ENCODE results near the gene VAV2. TPM values are rescaled to one million over a fixed set of nuclear protein-coding genes. Genes with fewer than 3 reads are reported as not detected.
"Not testable (repeated sequence)": the region's sequence is repeated elsewhere in the genome, so short reads cannot be mapped to it uniquely, and the experiment has no call there.

VAV2 gene
- total RNA-seq, 1 donor from 2014 or later, result 21.0 TPM

DNA sequence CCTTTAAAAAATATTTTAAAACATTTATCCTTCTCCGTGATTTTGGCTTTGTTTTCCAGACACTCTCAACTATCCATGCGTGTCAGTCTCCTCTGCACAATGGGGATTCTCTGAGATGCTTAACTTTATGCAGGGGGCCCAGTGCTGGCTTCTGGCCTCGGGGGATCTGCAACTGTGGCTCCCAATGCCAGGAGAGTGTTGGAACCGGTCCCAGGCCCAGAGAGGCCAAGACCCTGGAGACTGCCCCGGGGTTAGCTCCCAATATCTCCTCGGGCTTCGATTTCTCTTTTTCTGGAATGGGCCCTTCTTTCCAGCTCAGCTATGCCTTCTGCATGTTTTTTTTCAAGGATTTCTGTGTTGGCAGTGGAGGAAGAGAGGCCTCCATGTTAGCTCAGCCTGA, 233.9 kb downstream of the VAV2 start:
- DNase-seq (ENCODE audit: low read depth, low spot score), result no peak

DNA sequence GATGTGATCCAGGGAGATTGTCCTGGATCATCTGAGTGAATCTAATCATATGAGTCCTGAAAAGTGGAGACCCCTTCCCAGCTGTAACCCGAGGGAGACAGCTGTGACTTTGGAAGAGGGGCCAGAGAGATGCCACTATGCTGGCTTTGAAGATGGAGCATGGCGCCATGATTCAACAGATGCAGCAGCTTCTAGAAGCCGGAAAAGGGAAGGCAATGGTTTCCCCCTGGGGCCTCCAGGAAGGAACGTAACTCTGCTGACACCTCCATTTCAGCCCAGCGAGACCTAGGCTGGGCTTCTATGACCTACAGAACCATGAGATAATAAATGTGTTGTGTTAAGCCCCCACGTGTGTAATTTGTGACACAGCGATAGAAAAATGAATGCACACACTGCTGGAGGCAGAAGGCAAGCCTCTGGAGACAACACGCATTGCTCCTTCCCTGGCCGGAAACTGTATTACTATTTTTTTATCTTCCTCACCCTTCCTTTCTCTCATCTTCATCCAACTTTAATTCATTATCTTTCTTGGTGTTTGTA, 237.4 kb downstream of the VAV2 start:
- no peak for DNase-seq (ENCODE audit: low read depth, low spot score)

DNA sequence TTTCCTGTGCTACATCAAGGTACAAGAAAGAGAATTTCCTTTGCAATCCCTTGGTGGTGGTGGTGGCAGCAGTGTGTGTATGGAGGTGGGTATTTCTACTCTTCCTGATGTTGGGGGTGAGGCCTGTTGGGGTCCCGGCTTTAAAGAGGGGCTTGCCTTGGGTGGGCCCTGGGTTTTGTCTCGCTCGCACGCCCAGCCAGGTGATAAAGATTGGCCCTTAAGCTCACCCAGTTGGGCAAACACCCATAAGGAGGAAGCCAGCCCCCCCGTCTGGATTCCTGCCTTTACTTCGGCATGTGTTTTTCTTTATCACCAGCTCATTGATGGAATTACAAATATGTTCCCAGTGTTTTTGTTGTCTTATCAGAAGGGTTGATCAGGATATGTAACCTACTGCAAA, 237.9 kb downstream of the VAV2 start:
- no peak for DNase-seq (ENCODE audit: low read depth, low spot score)

DNA sequence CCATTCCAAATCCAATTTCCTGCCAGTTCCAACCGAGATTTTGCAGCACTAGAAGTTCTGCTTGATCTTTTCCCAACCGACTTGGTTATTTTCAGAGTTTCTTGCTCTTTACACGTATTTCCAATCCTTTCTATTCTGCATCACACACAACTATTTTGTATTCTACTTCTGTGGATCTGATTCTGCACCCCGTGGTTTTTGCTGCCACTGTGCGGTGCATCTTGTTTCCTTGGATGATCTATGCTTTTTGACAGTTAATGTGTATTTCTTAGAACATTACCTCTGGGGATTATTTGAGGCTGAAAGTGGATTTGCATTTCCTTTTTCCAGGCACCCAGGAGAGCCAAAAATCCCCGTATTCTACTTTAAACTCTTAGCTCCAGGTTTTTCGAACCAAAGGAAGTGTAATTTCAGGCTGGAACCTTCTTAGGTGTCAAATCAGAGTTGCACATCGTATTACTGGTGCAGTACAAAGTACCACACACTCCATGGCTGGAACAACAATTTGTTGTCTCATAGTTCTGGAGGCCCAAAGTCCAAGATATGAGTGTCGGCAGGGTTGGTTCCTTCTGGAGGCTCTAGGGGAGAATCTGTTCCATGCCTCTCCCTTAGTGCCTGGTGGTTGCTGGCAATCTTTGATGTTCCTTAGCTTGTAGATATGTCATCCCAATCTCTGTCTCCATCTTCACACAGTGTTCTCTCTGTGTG, 239.2 kb downstream of the VAV2 start:
- no peak for DNase-seq (ENCODE audit: low read depth, low spot score)

DNA sequence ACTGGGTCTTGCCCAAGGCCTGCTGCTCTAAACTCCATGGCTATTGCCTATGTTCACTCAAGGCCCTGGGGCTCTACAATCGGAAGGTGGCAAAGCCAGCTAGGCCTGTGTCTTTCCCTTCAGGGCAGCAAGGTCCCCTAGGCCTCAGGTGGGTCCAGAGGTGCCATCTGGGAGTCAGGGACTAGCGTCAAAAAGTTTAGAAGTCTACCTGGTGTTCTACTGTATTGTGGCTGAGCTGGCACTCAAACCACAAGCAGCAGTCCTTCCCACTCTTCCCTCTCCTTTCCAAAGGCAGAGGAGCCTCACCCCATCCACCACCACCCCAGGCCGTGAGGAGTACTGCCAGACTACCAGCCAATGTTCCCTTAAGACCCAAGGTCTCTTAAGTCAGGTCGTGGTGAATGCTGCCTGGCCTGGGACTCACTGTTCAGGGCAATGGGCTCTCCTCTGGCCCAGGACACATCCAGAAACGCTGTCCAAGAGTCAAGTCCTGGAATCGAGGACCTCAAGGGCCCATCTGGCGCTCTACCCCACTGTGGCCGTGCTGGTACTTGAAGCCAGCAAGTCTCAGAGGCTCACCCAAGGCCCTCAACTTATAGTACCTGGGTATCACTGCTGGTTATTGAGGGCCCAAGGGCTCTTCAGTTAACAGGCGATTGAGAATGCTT, 241.0 kb downstream of the VAV2 start:
- no peak for DNase-seq (ENCODE audit: low read depth, low spot score)

DNA sequence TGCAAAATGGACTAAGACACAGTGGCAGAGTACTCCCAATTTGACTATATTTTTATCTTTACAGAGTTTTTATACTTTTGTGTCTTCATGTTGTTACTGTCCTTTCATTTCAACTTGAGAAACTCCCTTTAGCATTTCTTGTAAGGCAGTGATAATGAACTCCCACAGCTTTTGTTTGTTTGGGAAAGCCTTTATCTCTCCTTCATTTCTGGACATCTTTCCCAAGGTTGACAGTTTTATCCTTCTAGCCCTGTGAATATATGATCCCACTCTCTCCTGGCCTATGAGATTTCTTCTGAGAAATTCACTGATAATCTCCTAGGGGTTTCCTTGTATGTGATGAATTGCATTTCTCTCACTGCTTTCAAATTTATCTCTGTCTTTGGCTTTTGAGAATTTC, 244.8 kb downstream of the VAV2 start:
- no peak for DNase-seq (ENCODE audit: low read depth, low spot score)

DNA sequence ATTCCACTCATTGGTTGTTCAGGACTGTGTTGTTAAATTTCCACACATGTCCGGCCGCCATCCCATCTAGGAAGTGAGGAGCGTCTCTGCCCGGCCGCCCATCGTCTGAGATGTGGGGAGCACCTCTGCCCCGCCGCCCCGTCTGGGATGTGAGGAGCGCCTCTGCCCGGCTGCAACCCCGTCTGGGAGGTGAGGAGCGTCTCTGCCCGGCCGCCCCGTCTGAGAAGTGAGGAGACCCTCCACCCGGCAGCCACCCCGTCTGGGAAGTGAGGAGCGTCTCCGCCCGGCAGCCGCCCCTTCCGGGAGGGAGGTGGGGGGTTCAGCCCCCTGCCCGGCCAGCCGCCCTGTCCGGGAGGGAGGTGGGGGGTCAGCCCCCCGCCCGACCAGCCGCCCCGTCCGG, 247.6 kb downstream of the VAV2 start:
- DNase-seq (ENCODE audit: low read depth, low spot score), result not testable (repeated sequence)

DNA sequence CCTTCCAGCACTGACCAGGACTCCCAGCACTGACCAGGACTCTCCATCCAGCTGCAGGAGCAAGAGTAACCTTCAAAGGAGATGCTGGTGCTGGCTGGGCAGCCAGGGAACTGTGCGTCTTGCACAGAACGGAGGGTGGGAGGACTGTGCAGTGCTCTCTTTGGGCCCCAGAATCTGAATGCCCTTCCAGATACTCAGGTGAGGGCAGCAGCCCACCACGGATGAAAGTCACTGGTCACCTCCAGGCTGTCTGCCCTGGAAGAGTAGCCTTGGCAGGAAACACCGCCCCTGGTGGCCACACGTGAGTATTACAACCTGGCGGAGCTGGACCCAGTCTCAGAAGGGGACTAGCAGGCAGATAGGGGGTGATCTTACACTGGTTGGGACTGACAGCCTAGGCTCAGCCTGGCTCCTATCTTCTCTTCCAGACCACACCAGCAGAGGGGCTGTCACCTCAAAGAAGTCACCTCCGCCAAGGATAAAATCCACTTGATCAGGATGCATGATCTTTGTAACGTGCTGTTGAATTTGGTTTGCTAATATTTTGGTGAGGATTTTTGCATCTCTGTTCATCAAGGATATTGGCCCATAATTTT, 249.2 kb downstream of the VAV2 start:
- no peak for DNase-seq (ENCODE audit: low read depth, low spot score)

DNA sequence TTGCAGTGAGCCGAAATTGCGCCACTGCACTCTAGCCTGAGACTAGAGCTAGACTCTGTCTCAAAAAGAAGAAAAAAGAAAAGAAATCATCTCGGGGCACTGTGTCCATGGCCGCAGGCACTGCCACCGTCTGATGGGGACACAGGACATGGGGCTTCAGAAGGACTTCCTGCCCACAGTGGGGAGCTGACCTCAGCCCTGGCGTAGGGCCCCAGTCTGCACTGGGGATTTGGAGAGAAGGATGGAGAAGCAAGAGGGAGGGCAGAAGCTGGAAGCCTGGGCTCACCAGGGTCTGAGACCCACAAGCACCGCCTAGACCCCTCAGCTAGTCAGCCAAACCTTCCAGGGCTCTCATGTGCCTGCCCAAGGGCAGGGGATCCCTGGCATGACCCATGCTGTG, 249.9 kb downstream of the VAV2 start:
- no peak for DNase-seq (ENCODE audit: low read depth, low spot score)

DNA sequence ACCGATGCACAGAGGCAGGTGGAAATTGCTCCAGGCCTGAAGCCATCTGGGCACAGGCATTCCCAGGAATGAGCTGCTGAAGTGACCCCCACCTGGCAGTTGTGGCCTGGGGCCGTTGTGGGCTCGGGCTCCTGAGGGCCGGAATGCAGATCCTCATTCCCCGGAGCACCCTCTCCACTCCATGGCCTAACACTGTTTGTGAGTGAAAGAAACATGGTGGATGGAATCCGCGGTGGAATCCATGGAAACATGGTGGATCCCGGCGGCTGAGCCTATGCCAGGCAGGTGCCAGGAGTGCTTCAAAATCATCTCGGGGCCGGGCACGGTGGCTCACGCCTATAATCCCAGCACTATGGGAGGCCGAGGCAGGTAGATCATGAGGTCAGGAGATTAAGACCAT, 250.4 kb downstream of the VAV2 start:
- DNase-seq (ENCODE audit: low read depth, low spot score), result no peak

DNA sequence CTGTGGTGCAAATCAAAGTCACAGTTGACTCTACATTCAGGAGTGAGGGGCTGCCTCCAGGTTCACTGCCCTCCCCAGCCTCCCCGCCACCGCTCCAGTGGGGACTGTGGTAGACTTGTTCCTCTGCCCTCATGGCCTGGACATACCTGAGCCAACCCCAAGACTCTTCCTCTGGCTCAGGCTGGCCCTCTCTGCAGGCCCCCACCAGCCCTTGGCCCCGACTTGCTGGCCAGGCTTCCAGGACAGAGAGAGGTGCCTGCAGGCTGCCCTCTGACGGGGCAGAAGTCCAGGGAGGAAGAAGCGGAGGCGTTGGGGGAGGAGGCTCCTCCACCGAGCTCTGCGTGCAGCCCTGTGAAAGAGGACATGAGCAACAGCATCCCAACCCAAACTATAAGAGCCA, 251.2 kb downstream of the VAV2 start:
- no peak for DNase-seq (ENCODE audit: low read depth, low spot score)

DNA sequence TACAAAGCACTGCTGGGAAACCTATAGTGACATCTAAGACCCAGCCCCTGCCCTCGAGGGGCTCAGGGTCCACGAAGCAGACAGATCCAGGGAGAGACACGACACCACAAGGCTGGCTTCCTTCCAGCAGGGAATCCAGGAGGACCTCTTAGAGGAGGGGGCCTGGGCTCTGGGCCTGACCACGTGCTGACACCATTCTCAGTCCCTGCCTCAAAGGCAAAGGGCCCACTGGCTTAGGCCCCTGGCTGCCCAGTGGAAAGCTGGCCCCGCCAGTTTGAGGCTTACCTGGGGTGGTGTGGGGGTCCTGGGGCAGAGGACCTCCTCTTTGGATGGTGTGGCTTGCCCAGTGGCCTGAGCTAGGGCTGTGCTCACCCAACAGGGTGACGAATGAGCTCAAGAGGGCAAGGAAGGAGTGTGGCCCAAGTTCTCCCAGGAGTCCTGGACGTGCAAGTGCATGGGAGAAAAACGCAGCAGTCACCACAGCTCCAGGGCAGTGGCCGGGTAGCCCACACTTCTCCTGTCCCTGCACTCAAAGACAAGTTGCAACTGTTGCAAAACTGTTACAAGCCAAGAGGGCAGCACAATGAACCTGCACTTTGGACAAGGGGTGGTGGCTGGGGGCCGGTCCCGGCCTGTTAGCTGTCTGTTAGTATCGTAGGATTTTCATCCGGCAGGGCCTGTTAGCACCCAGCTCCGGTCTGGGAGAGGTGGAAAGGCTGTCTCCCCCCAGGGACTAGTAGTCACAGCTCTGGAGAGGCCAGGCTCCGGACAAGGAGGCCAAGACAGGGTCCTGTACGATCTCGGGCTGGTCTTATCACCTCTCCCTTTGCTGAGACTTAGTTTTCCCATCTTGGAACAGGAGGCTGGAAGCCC, 252.5 kb downstream of the VAV2 start:
- DNase-seq (ENCODE audit: low read depth, low spot score), result no peak

DNA sequence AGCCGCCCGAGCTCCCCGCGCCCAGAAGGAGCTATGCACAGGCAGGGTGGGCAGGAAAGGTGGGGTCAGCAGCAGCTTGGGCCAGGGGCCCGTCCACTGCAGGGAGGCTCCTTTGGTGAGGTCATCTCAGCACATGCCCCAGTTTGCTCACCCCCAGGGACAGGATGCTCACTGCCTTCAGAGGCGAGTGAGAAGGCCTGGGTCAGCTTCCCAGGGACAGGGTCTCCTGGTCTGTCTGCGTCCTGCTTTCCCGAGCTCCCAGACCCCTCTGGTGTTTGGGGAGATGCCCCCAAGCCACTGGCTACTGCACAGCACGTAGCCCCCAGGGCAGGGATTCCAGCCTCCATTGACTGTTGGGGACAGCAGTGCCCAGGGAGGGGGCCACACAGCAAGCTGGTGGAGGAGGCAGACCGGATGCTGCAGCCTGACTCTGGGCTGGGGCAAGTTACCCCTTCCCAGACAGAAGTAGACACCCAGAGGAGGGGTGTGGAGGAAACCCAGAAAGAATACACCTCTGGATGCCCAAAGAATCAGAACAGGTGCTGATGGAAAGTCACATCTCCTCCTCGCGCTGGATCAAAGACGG, 253.4 kb downstream of the VAV2 start:
- DNase-seq (ENCODE audit: low read depth, low spot score), result no peak

DNA sequence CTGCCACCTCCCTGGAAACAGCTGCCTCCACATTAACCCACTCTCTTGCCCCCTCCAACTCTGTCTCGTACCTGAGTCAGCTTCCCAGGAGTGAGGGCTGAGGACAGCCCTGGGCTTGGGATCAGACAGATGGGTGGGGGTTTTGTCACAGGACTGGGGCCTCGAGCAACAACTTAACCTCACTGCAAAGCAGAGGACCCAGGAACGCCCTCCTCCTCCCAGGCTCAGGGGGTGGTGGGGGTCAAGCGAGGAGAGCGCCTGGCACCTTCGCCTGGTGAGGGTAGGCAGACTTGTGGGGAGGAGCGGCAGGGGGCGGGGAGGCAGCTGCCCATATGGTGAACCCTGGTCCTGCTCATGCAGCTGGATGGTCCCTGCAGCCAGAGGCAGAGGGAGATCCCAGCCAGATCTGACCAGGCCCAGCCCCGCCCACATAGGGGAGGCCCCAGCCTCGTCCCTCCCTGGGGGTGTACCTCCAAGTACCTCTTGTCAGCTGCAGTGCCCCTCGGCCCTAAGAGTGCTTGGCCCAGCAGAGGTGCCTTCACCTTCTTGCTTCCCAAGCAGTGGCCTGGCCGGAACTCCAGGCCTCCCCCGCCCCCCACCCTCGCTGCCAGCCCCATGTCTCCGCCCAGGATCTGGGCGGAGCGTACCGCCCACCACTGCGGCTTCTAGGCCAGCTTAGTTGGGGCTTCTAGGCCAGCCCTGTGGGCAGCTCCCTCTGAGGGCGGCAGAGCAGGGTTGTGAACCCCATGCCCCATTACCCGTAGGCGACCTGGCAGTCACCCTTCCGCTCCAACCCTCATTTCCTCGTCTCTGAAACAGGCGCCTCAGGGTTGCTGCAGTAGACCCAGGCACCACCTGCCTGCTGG, 254.1 kb downstream of the VAV2 start, which contains the start of gene SARDH:
SARDH (minus strand) TSS at position 579 of the 866 bp plus-strand sequence. CDS start 4,179 bp downstream, outside the sequence.
- no peak for DNase-seq (ENCODE audit: low read depth, low spot score)

DNA sequence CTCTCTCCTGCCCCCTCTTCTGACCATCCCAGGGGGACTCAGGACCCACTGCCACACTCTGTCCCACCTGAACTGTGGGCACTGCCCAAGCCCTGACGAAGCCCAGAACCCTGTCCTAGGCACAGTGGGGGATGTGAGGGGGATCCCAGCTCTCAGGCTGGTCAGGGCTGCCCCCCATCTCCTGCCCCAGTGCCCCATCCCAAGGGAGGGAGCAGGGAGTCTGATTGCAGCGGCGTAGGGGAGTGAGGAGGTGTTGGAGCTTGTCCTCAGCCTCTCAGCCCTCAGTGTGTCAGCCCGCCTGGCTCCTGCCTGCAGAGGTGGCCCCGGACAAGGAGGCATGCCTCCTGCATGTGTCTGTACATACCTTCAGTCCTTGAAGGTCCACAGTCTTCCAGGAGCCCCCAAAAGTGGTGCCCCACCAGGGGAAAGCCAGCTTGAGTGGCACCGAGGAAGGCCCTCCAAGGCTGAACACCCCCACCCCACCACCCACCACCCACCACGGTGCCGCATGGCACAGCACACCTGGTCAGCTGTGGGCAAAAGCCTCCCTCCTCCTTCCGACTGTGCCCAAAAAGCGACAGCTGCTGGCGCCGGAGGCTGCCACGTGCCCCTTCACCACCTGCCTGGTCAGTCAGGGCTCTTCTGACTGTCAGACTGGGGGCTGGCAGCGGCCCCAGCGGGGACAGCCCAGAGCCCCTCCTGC, 254.9 kb downstream of the VAV2 start:
- no peak for DNase-seq (ENCODE audit: low read depth, low spot score)

DNA sequence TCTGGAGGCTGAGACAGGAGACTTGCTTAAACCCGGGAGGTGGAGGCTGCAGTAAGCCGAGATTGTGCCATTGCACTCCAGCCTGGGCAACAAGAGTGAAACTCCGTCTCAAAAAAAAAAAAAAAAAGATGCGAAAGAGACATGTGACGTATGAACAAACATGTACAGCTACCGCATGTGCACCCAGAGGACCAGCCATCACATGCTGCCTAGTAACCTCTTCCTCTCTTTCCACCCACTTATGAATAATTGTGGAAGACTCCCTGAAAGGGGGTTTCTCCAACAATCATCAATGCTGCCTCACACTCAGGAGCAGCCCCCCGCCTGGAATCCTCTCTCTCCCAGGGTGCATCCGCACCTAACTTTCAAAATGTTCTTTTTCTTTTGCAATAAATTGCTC, 256.2 kb downstream of the VAV2 start:
- DNase-seq (ENCODE audit: low read depth, low spot score), result no peak

DNA sequence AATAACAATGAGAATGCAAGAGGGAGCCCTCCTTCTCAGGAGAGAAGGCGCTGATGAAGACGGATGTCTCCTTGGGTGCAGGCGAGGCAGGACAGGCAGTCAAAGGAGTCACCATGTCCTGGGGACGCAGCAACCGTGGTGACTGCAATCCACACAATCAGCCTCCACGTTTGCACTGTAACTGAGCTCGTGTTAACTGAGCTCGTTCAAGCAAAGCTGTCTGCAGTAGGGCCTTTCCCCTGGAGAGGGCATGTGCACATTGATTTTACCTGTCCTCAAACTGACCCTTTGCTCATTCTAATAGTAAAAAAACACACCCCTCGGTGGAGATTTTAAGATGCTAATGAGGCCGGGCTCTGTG, 256.7 kb downstream of the VAV2 start:
- DNase-seq (ENCODE audit: low read depth, low spot score), result no peak

DNA sequence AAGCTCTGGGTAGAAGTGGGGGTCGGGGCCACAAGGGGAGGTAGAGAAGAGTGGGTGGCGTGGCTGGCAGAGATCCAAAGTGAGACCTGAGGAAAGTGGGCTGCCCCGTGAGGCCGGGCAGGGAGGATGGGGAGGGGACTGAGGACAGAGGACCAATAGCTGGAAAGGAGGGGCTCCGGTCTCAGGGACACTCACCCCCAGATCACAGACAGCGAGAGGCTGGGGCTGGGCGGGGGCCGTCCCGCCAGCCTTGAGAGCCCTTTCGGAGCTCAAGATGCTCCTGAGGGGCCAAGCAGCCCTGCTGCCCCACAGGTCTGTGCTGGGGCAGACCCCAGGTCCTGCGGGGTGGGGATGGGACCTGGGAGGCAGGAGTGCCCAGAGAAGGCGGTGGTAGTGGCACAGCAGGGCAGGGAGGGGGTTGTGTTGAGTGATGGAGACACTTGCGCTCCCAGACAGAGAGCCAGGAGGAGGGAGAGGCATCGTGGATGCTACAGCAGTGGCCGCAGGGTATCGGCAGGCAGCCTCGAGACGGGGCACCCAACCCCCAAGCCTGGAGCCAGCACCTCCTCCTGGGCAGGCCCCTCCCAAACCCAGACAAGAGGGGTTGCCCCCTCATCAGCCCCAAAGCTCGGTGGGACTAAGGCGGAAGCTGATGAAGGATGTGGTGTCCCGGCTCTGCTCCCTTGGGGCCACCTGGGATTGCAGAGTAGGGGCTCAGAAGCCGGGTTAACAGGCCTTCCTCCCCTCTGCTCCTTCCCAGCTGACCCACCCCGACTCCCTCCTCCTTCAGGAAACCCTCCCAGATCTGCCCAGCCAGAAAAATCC, 257.3 kb downstream of the VAV2 start:
- no peak for DNase-seq (ENCODE audit: low read depth, low spot score)

Data from pulmonary artery endothelial cell (primary cell).